ENCODE results near the gene NCK1. TPM values are rescaled to one million over a fixed set of nuclear protein-coding genes. Genes with fewer than 3 reads are reported as not detected.

The NCK1 gene
- total RNA-seq, 1 experiment from 2014 or later, result 25.6 TPM

GRCh38 chr3:136817448-136817847 is 44.6 kb upstream of the NCK1 start:
- BruUV-seq (replicated peaks), result no TSS peak
- RAD21 ChIA-PET (ENCODE audit: low non-redundant PET in 1 of 2, low total read pairs in 2 of 2, uncharacterized antibody in 2 of 2, unreplicated experiment in 2 of 2), result no interaction called here
- H3K9me2 ChIP-seq (ENCODE audit: insufficient read depth), result no peaks in the 10 kb centered on the region
- CTCF ChIA-PET, result no interaction called here
- no peaks in the 10 kb centered on the region for H4K20me1 ChIP-seq (ENCODE audit: insufficient read depth)
- H3K4me1 ChIP-seq (ENCODE audit: control insufficient read depth in 1 of 2, insufficient read depth in 2 of 2, low read length in 2 of 2), result peaks cover 0 to 20% of the 10 kb centered on the region in 2 experiments; a peak in 2 of 4 replicates
- peak overlapping the region; percentile 86 for H3K4me2 ChIP-seq (ENCODE audit: low read length)
- no peak overlapping the region for H3K4me3 ChIP-seq (replicated peaks in 1 of 2; ENCODE audit: low read depth in 1 of 2, low read length in 2 of 2)
- ATAC-seq (no peak), DNase-seq (ENCODE audit: low read depth, low spot score) (no peak)
- H3K36me3 ChIP-seq (ENCODE audit: control insufficient read depth in 1 of 2, insufficient read depth in 2 of 2, low read length in 2 of 2), result no peaks in the 10 kb centered on the region
- no peak overlapping the region for H2AFZ ChIP-seq (ENCODE audit: low read depth, low read length, poor library complexity, severe bottlenecking)
- no peak overlapping the region for H3K9ac ChIP-seq (ENCODE audit: low read length)
- TF ChIP-seq JUND (IDR thresholded peaks at IDR 0.05) (no peak), ATF3 (IDR thresholded peaks at IDR 0.05) (no peak), EGR1 (IDR thresholded peaks at IDR 0.05; ENCODE audit: low read depth) (no peak), EZH2phosphoT487 (IDR thresholded peaks at IDR 0.05; ENCODE audit: borderline replicate concordance) (no peak), POLR2A (IDR thresholded peaks at IDR 0.05; ENCODE audit: borderline replicate concordance, extremely low read depth, insufficient read depth, insufficient read length) (no peak), ZBTB33 (IDR thresholded peaks at IDR 0.05; ENCODE audit: extremely low read depth, insufficient replicate concordance, low read length) (no peak)
- TF ChIP-seq, protein P1, sequence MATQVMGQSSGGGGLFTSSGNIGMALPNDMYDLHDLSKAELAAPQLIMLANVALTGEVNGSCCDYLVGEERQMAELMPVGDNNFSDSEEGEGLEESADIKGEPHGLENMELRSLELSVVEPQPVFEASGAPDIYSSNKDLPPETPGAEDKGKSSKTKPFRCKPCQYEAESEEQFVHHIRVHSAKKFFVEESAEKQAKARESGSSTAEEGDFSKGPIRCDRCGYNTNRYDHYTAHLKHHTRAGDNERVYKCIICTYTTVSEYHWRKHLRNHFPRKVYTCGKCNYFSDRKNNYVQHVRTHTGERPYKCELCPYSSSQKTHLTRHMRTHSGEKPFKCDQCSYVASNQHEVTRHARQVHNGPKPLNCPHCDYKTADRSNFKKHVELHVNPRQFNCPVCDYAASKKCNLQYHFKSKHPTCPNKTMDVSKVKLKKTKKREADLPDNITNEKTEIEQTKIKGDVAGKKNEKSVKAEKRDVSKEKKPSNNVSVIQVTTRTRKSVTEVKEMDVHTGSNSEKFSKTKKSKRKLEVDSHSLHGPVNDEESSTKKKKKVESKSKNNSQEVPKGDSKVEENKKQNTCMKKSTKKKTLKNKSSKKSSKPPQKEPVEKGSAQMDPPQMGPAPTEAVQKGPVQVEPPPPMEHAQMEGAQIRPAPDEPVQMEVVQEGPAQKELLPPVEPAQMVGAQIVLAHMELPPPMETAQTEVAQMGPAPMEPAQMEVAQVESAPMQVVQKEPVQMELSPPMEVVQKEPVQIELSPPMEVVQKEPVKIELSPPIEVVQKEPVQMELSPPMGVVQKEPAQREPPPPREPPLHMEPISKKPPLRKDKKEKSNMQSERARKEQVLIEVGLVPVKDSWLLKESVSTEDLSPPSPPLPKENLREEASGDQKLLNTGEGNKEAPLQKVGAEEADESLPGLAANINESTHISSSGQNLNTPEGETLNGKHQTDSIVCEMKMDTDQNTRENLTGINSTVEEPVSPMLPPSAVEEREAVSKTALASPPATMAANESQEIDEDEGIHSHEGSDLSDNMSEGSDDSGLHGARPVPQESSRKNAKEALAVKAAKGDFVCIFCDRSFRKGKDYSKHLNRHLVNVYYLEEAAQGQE (IDR thresholded peaks at IDR 0.05; ENCODE audit: low read depth), result no peak
- intact Hi-C loops (cut with micrococcal nuclease), result no loop called here
- no peak overlapping the region for H3K27ac ChIP-seq (ENCODE audit: low read depth, low read length)
- H3K9me3 ChIP-seq (ENCODE audit: control insufficient read depth in 1 of 2, insufficient read depth in 1 of 2, low read depth in 1 of 2, low read length in 2 of 2), result no peaks in the 10 kb centered on the region
- no peaks in the 10 kb centered on the region; the same call in 1 of the 2 replicates for H3K79me2 ChIP-seq (ENCODE audit: insufficient read depth, low read length)
- POLR2A ChIA-PET, result no interaction called here
- no peaks in the 10 kb centered on the region for H3K27me3 ChIP-seq (ENCODE audit: insufficient read depth, low read length)
